MV-4-11 (cell line): ENCODE results near the gene MLXIPL.
"Not testable (repeated sequence)": the region's sequence is repeated elsewhere in the genome, so short reads cannot be mapped to it uniquely, and the experiment has no call there.

Source experiments
- DNase-seq: peaks from one replicate; lab custom pipeline; 2025; lab: John Stamatoyannopoulos, UW

Gene MLXIPL

DNA sequence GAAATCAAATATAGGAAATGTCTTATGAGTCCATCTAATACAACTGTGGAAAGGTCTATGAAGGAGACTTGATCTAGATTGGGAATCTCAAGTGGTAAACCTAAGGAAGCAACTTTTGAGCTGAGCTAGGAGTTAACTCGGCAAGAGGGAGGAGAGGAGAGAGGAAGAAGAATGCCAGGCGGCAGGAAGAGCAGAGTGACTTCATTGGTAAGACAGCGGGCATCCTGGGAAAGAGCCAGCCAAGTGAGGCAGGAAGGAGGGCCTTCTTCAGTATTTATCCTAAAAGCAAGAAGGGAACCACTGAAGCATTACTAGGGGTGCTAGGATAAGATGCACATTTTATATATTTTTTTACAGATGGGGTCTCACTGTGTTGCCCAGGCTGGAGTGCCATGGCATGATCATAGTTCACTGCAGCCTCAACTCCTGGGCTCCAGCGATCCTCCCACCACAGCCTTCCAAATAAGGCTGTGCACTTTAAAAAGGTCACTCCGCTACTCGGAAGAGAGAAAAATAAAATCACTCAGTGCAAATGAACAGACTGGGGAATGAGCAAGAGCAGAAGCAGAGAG lies 68.8 kb downstream of the MLXIPL start:
- DNase-seq = no peak

DNA sequence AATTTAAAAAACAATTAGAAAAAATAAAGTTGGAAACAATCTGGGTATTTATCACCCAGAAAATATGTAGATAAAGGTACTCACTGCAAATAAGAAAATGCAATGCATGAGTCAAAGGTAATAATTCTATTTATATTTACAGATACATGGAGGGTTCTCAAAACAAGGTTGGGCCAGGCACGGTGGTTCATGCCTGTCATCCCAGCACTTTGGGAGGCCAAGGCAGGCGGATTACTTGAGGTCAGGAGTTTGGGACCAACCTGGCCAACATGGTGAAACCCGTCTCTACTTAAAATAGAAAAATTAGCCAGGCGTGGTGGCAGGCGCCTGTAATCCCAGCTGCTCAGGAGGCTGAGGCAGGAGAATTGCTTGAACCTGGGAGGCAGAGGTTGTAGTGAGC lies 74.2 kb downstream of the MLXIPL start:
- not testable (repeated sequence) for DNase-seq

DNA sequence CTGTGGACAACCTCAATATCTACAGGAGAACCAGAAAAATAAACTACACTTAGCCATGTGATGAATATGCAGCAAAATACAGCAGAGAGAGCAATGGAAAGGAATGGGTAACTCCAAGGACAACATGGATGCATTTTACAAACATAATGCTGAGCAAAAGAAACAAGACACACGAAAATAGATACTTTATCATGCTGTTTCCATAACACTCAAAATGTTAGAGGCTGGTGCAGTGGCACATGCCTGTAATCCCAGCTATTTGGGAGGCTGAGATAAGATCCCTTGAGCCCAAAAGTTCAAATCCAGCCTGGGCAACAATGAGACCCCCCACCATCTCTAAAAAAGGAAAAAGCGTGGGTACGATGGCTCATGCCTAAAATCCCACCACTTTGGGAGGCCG lies 75.1 kb downstream of the MLXIPL start:
- no peak for DNase-seq

DNA sequence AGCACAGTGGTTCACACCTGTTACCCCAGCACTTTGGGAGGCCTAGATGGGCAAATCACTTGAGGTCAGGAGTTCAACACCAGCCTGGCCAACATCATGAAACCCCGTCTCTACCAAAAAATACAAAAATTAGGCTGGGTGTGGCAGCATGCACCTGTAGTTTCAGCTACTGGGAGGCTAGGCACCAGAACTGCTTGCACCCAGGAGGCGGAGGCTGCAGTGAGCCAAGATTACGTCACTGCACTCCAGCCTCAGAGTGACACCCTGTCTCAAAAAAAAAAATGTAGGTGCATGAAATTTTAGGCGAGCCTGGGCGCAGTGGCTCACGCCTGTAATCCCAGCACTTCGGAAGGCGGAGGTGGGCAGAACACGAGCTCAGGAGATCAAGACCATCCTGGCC lies 76.5 kb downstream of the MLXIPL start:
- DNase-seq = no peak

DNA sequence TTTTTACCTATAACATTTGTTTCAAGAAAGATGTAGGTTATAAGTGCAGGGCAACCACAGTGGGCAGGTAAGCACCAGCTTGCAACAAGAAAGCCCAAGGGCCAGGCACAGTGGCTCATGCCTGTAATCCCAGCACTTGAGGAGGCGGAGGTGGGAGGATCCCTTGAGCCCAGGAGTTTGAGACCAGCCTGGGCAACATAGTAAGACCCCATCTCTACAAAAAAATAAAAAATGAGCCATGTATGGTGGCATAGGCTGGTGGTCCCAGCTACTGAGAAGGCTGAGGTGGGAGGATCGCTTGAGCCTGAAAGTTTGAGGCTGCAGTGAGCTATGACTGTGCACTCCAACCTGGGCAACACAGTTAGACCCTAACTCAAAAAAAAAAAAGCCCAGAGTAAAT lies 79.6 kb downstream of the MLXIPL start:
- DNase-seq = no peak
